B cell (primary cell): ENCODE results near the gene HOMER2. TPM values are rescaled to one million over a fixed set of nuclear protein-coding genes. Genes with fewer than 3 reads are reported as not detected.

Experiments used
- ATAC-seq: fragments of 200-7000 bp; cut with Tn5 transposase; one replicate; pipeline ENCODE4 v1.10.0; 2021; ENCODE audit warnings: low read depth, mild to moderate bottlenecking, moderate number of reproducible peaks, moderate library complexity
- CTCF ChIA-PET: fragments of 350-600 bp; sonication (Branson Sonifier 250); formaldehyde crosslinking; loops from one replicate; lab custom pipeline; 2021; ENCODE audit warnings: antibody characterized with exemption, inconsistent platforms; lab: Charles Lee
- POLR2A ChIA-PET: fragments of 350-600 bp; sonication (Branson Sonifier 250); formaldehyde crosslinking; loops from one replicate; lab custom pipeline; 2021; ENCODE audit warnings: antibody characterized with exemption; lab: Charles Lee
- DNase-seq: peaks from one replicate; pipeline ENCODE4 v3.0.0; 2013
- H2AFZ ChIP-seq: 2 replicates; pipeline ENCODE4 v1.6.1; 2012; ENCODE audit warnings: mild to moderate bottlenecking, low read depth, low read length; ENCODE audit not compliant: insufficient read depth, poor library complexity, severe bottlenecking
- H3K27ac ChIP-seq, 2 donors: 1 replicate in 1 of 2; 2 replicates in 1 of 2; pipeline ENCODE4 v1.5.1; 2012 to 2013; ENCODE audit warnings: low read length in 2 of 2, mild to moderate bottlenecking in 2 of 2, moderate library complexity in 1 of 2
- H3K27me3 ChIP-seq, 4 experiments: fragments of 200-600 bp in 1 of 4; sonication (generic) in 1 of 4; replicated peaks in 1 of 4; 1 replicate in 2 of 4; 2 replicates in 2 of 4; pipeline versions ENCODE4 v1.6.1 to v1.7.0; 2013 to 2016; ENCODE audit warnings: low read length in 3 of 4, mild to moderate bottlenecking in 2 of 4, mixed read lengths in 1 of 4, moderate library complexity in 1 of 4; ENCODE audit not compliant: insufficient read depth in 4 of 4, control insufficient read depth in 3 of 4; ENCODE audit errors: control extremely low read depth in 1 of 4
- H3K36me3 ChIP-seq, 2 experiments: replicated peaks in 1 of 2; 1 replicate in 1 of 2; 2 replicates in 1 of 2; pipeline versions ENCODE4 v1.6.1 to v1.7.1; 2013; ENCODE audit warnings: low read length in 1 of 2; ENCODE audit not compliant: insufficient read depth in 2 of 2, control insufficient read depth in 1 of 2; ENCODE audit errors: control extremely low read depth in 1 of 2, extremely low read depth in 1 of 2
- H3K4me1 ChIP-seq, 2 donors: fragments of 200-600 bp in 1 of 2; sonication (generic) in 1 of 2; 1 replicate in 1 of 2; 2 replicates in 1 of 2; pipeline versions ENCODE4 v1.5.1 to v1.6.1; 2013 to 2017; ENCODE audit warnings: low read length in 2 of 2; ENCODE audit not compliant: control insufficient read depth in 2 of 2, insufficient read depth in 2 of 2
- H3K4me2 ChIP-seq: replicated peaks from 2 replicates; pipeline ENCODE3; 2012; ENCODE audit warnings: mild to moderate bottlenecking, low read depth, low read length; ENCODE audit not compliant: poor library complexity, severe bottlenecking
- H3K4me3 ChIP-seq, 5 experiments: fragments of 200-600 bp in 1 of 5; sonication (generic) in 1 of 5; 1 replicate in 3 of 5; 2 replicates in 2 of 5; pipeline versions ENCODE4 v1.5.1 to v1.7.0; 2011 to 2016; ENCODE audit warnings: low read length in 4 of 5, mild to moderate bottlenecking in 4 of 5, low read depth in 2 of 5, control low read depth in 1 of 5, moderate library complexity in 1 of 5; ENCODE audit not compliant: insufficient read depth in 1 of 5; ENCODE audit errors: control extremely low read depth in 1 of 5, extremely low read depth in 1 of 5
- H3K79me2 ChIP-seq: fragments of 200-600 bp; sonication (generic); one replicate; pipeline ENCODE4 v1.6.0; 2016; ENCODE audit warnings: low read length; ENCODE audit not compliant: control insufficient read depth, insufficient read depth
- H3K9ac ChIP-seq: fragments of 200-600 bp; sonication (generic); 2 replicates; pipeline ENCODE4 v1.6.1; 2017; ENCODE audit warnings: mild to moderate bottlenecking, low read length, moderate library complexity
- H3K9me3 ChIP-seq, 3 donors: one replicate each; pipeline versions ENCODE4 v1.6.1 to v1.7.1; 2013; ENCODE audit warnings: low read length in 2 of 3; ENCODE audit not compliant: control insufficient read depth in 2 of 3, insufficient read depth in 1 of 3; ENCODE audit errors: control extremely low read depth in 1 of 3
- H4K20me1 ChIP-seq: 2 replicates; pipeline ENCODE4 v1.6.0; 2012; ENCODE audit warnings: mild to moderate bottlenecking, low read length; ENCODE audit not compliant: insufficient read depth, control insufficient read depth, poor library complexity, severe bottlenecking
- H3K27ac Mint-ChIP-seq: one replicate; pipeline ENCODE4 v1.8.0; 2021; ENCODE audit warnings: mixed read lengths
- H3K27me3 Mint-ChIP-seq: one replicate; pipeline ENCODE4 v1.8.0; 2021; ENCODE audit warnings: mixed read lengths
- H3K4me1 Mint-ChIP-seq: one replicate; pipeline ENCODE4 v1.8.0; 2021; ENCODE audit warnings: mixed read lengths
- H3K4me3 Mint-ChIP-seq: one replicate; pipeline ENCODE4 v1.8.0; 2021; ENCODE audit warnings: mixed read lengths
- H3K9me3 Mint-ChIP-seq: one replicate; pipeline ENCODE4 v1.8.0; 2022; ENCODE audit warnings: mixed read lengths; ENCODE audit not compliant: insufficient read depth
- EZH2 ChIP-seq: IDR thresholded peaks from 2 replicates; pipeline ENCODE4 v1.6.1; 2012; ENCODE audit warnings: borderline replicate concordance, low read depth, mild to moderate bottlenecking, moderate library complexity, low read length; ENCODE audit not compliant: insufficient read depth, poor library complexity, severe bottlenecking
- WGBS: methylation state at CpG from one replicate; pipeline ENCODE4 v1.1.5; 2013; ENCODE audit warnings: missing lambda C conversion rate; ENCODE audit not compliant: insufficient coverage; 5-methylcytosine and 5-hydroxymethylcytosine counted together
- intact Hi-C: fragments of 100-400 bp; cut with micrococcal nuclease; formaldehyde crosslinking; loops from one replicate; pipeline ENCODE4 v1.10.0; 2022
- polyA plus RNA-seq: library from polyadenylated mRNA; depleted of rRNA; stranded (reverse); fragments of >200 nt; gene quantifications from 2 replicates; pipeline ENCODE4 v1.2.3, GENCODE V29; 2012
- total RNA-seq, 2 donors: library from RNA; stranded (reverse); fragments of 120-200 nt in 1 of 2; gene quantifications; 1 replicate in 1 of 2; 2 replicates in 1 of 2; pipeline versions ENCODE4 v1.2.3 to v1.2.4, GENCODE V29; 2013 to 2022
- TF ChIP-seq, protein P1 (sequence below): fragments of 200-600 bp; IDR thresholded peaks from one replicate; pipeline ENCODE4 v1.8.0; 2022; ENCODE audit warnings: antibody characterized with exemption, mild to moderate bottlenecking

The HOMER2 gene
- total and polyA plus RNA-seq, 2 donors (not counting 1 experiment from before 2014, with no cell fraction given) = 5.7 to 19.5 TPM

DNA sequence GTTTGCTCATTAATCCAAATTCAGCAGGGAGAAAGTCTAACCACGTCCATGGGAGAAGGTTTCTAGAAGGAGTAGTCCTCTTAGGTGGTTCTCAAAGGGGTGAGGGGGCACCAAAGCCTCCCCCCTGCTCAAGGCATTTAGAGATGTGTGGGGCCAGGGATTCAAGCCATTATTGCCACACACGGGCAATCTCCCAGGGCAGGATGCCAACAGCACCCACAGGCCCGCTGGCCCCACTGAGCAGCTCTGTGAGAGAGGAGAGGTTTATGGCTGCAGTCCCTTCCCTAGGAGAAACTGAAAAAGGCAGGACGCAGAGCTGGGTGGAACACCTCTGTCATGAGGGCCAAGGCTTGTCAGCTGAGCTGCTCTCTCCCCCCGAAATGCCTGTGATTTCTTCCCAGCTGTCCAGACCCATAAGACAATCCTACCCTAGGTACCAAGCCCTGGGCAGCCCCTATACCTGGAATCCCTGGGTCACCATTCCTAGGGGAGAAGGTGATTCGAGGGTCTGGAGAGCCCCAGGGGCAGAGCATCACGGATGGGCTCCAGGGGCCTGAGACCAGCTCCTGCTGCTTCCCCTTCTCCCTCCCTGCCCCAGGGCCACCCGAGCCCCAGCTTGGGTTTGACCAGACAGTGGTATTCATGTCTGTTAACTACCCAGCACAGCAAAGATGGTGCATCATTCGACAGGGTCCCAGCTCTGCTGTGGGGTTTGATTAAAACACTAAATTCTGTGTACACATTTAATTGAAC lies 104.1 kb downstream of the HOMER2 start:
- Histone ChIP-seq H3K79me2 (no peaks in the 10 kb centered on the region), H3K9me3 (no peaks in the 10 kb centered on the region), H4K20me1 (no peaks in the 10 kb centered on the region), H3K36me3 (no peaks in the 10 kb centered on the region), H2AFZ (no peak overlapping the region), H3K4me3 (no peak overlapping the region), H3K9ac (no peak overlapping the region), H3K27ac (no peak overlapping the region), H3K4me1 (peaks cover 14 to 30% of the 10 kb centered on the region in 2 donors), H3K4me2 (no peak overlapping the region), H3K27me3 (no peaks in the 10 kb centered on the region)
- intact Hi-C loops = loop anchor here (2.0 kb wide), 1 partner anchor 152 kb away; no protein-coding TSS in a partner anchor
- Mint-ChIP-seq H3K4me3 (no peak overlapping the region), H3K9me3 (no peaks in the 10 kb centered on the region), H3K27me3 (no peaks in the 10 kb centered on the region), H3K4me1 (peaks cover 40% of the 10 kb centered on the region), H3K27ac (no peak overlapping the region)
- TF ChIP-seq, protein P1, sequence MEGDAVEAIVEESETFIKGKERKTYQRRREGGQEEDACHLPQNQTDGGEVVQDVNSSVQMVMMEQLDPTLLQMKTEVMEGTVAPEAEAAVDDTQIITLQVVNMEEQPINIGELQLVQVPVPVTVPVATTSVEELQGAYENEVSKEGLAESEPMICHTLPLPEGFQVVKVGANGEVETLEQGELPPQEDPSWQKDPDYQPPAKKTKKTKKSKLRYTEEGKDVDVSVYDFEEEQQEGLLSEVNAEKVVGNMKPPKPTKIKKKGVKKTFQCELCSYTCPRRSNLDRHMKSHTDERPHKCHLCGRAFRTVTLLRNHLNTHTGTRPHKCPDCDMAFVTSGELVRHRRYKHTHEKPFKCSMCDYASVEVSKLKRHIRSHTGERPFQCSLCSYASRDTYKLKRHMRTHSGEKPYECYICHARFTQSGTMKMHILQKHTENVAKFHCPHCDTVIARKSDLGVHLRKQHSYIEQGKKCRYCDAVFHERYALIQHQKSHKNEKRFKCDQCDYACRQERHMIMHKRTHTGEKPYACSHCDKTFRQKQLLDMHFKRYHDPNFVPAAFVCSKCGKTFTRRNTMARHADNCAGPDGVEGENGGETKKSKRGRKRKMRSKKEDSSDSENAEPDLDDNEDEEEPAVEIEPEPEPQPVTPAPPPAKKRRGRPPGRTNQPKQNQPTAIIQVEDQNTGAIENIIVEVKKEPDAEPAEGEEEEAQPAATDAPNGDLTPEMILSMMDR = no peak
- no peak for TF ChIP-seq EZH2
- ChIA-PET POLR2A (no interaction called here), CTCF (interaction anchor here (1.0 to 3.6 kb wide), 5 partner anchors 15 to 155 kb away, joined by 3 to 21 read pairs (median 6); partner anchors contain the start of gene RAMAC)
- DNase-seq (no peak), ATAC-seq (no peak)
- WGBS = 98% methylated on average over 6 of the region's 9 CpGs

DNA sequence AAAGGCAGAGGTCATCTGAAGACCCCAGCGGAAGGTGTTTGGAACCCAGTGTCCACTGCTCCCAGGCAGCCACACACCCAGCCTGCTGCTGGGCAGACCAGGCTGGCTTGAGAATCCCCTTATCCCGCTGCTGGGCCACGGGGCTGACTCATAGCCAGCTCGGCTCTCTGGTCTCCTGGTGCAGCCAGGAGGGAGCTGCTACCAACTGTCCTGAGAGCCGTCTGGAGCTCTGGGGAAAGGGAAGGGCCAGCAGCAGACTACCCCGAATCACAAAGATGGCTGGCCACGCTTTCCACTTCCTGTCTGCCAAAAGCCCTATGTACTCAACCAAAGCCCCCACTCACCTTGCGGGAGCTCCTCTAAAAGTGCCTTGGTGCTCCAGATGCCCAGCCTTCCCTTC lies 104.8 kb downstream of the HOMER2 start:
- no peak overlapping the region for H3K27ac ChIP-seq
- H3K4me1 ChIP-seq = peaks cover 16 to 25% of the 10 kb centered on the region in 2 donors
- H3K4me1 Mint-ChIP-seq = peaks cover 39% of the 10 kb centered on the region
- H3K9me3 ChIP-seq = no peaks in the 10 kb centered on the region
- H3K4me2 ChIP-seq = no peak overlapping the region
- no peaks in the 10 kb centered on the region for H3K36me3 ChIP-seq
- ChIA-PET POLR2A (no interaction called here), CTCF (interaction anchor here (1.0 to 3.0 kb wide), 2 partner anchors 148 to 153 kb away, joined by 3 to 21 read pairs; no protein-coding TSS in a partner anchor)
- DNase-seq = no peak
- H3K9ac ChIP-seq = no peak overlapping the region
- no peak overlapping the region for H2AFZ ChIP-seq
- ATAC-seq = no peak
- no peaks in the 10 kb centered on the region for H3K27me3 ChIP-seq
- H3K4me3 ChIP-seq = no peak overlapping the region
- H3K9me3 Mint-ChIP-seq = no peaks in the 10 kb centered on the region
- no peak overlapping the region for H3K4me3 Mint-ChIP-seq
- TF ChIP-seq EZH2 = no peak
- TF ChIP-seq, protein P1 = no peak
- H3K27me3 Mint-ChIP-seq = no peaks in the 10 kb centered on the region
- WGBS = 90% methylated on average over 8 of the region's 8 CpGs
- H3K79me2 ChIP-seq = no peaks in the 10 kb centered on the region
- no peaks in the 10 kb centered on the region for H4K20me1 ChIP-seq
- no peak overlapping the region for H3K27ac Mint-ChIP-seq
- intact Hi-C loops = loop anchor here (2.0 kb wide), 1 partner anchor 153 kb away; no protein-coding TSS in a partner anchor
